Measurements from ENCODE around the gene ESCO1.
"Not testable (repeated sequence)": the region's sequence is repeated elsewhere in the genome, so short reads cannot be mapped to it uniquely, and the experiment has no call there.

Gene ESCO1

DNA sequence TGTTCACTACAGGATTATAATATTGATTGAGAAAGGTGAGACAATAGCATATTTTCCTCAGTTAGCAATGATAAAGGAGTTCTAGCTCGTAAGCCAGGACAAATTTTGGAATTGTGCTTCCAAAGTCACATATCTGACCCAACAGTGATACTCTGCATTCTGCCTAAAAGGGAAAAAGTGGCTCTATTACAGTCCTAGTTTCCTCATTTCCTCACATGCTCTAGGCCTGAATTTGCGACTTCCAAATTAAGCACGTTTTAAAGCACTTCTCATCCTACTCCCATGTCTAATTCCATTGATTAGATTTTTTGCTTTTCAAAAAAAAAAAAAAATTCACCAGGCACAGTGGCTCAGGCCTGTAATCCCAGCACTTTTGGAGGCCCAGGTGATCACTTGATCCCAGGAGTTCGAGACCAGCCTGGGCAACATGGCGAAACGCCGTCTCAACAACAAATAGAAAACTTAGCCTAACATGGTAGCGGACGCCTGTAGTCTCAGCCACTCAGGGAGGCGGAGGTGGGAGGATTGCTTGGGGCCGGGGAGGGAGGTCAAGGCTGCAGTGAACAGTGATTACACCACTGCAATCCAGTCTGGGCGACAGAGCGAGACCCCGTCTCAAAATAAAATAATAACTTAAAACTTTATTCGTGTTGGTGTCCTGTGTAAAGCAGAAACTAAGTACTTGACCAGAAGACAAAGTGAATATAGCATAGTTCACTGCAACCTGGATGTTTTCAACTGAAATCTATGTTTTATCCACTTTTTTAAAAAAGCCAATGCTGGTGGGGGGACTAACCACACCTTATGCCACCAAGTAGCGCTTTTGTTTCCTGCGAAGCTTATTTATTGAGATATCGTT is 1.5 kb downstream of the ESCO1 start:
- no peak for DNase-seq (ENCODE audit: extremely low read depth, low read depth)
- peak overlapping the region; percentile 98 for H3K4me3 ChIP-seq (replicated peaks; ENCODE audit: low read depth, low read length)
- TF ChIP-seq, protein P1, sequence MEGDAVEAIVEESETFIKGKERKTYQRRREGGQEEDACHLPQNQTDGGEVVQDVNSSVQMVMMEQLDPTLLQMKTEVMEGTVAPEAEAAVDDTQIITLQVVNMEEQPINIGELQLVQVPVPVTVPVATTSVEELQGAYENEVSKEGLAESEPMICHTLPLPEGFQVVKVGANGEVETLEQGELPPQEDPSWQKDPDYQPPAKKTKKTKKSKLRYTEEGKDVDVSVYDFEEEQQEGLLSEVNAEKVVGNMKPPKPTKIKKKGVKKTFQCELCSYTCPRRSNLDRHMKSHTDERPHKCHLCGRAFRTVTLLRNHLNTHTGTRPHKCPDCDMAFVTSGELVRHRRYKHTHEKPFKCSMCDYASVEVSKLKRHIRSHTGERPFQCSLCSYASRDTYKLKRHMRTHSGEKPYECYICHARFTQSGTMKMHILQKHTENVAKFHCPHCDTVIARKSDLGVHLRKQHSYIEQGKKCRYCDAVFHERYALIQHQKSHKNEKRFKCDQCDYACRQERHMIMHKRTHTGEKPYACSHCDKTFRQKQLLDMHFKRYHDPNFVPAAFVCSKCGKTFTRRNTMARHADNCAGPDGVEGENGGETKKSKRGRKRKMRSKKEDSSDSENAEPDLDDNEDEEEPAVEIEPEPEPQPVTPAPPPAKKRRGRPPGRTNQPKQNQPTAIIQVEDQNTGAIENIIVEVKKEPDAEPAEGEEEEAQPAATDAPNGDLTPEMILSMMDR (IDR thresholded peaks at IDR 0.05; ENCODE audit: low read depth, low read length, missing control alignments), result no peak

GRCh38 chr18:21597620-21598019 is 2.9 kb downstream of the ESCO1 start:
- TF ChIP-seq, protein P1 (IDR thresholded peaks at IDR 0.05; ENCODE audit: low read depth, low read length, missing control alignments), result no peak
- DNase-seq (ENCODE audit: extremely low read depth, low read depth), result no peak
- no peak overlapping the region for H3K4me3 ChIP-seq (replicated peaks; ENCODE audit: low read depth, low read length)

DNA sequence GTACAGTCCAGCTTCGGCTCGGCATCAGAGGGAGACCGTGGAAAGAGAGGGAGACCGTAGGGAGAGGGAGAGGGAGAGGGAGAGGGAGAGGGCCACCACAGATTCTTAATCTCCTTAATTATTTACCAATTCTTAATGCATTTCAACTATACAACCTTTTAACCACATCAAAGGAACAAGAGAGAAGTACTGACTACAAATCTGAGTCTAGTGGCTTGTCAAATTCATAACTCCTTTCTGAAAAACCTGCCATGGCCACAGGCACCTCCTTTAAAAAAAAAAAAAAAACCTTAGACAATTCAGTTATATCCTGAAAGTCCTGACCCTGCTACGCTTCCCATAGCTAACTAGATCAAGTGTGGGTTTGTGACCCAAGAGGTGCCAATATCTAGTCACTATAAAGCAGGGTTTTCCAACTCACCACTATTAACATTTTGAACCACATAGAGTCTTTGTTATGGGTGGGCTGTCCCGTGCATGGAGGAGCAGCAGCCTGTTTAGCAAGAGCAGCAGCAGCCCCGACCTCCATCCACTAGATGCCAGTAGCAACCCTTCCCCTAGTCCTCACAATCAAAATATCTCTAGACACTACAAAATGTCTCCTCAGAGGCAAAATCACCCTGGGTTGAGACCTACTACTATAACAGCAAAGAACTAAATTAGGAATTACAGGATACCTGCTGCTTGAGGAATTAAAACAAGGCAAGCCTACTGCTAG is 6.8 kb downstream of the ESCO1 start:
- TF ChIP-seq, protein P1 (IDR thresholded peaks at IDR 0.05; ENCODE audit: low read depth, low read length, missing control alignments), result no peak
- no peak overlapping the region for H3K4me3 ChIP-seq (replicated peaks; ENCODE audit: low read depth, low read length)
- no peak for DNase-seq (ENCODE audit: extremely low read depth, low read depth)

DNA sequence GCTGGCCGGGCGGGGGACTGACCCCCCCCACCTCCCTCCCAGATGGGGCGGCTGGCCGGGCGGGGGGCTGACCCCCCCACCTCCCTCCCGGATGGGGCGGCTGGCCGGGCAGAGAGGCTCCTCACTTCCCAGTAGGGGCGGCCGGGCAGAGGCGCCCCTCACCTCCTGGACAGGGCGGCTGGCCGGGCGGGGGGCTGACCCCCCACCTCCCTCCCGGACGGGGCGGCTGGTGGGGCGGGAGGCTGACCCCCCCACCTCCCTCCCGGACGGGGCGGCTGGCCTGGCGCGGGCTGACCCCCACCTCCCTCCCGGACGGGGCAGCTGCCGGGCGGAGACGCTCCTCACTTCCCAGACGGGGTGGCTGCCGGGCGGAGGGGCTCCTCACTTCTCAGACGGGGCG is 8.1 kb downstream of the ESCO1 start:
- not testable (repeated sequence) for DNase-seq (ENCODE audit: extremely low read depth, low read depth); H3K4me3 ChIP-seq (replicated peaks; ENCODE audit: low read depth, low read length)

DNA sequence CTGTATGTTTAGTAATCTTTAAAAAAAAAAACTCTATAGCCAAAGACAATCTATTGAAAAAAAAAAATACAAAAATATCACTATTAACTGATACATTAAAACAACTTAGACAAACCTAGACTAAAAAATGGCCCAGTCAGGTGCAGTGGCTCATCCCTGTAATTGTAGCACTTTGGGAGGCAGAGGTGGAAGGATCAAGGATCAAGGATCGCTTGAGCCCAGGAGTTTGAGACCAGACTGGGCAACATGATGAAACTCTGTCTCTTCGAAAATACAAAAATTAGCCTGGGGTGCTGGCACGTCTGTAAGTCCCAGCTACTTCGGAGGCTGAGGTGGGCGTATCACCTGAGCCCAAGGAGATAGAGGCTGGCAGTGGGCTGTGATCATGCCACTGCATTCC is 16.1 kb downstream of the ESCO1 start:
- TF ChIP-seq, protein P1 (IDR thresholded peaks at IDR 0.05; ENCODE audit: low read depth, low read length, missing control alignments), result no peak
- no peak for DNase-seq (ENCODE audit: extremely low read depth, low read depth)
- H3K4me3 ChIP-seq (replicated peaks; ENCODE audit: low read depth, low read length), result no peak overlapping the region

DNA sequence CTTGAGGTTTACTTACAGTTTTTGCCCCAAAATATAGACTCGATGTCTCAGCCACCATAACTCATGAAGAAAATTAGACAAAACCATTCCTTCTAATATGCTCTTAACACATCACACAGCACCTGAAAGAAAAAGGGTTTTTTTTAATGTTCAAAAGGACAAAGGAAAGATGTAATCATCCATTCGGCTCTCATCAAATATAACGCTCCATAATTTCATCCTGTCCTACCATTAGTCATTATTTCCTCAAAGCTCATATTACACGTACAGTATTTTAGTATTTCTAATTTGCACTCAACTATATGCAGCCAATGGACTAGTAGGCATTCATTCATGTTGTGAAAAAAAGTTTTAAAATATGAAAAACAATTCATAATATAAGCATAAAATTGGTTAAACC is 24.8 kb downstream of the ESCO1 start:
- DNase-seq (ENCODE audit: extremely low read depth, low read depth), result no peak

GRCh38 chr18:21571772-21572171 is 28.7 kb downstream of the ESCO1 start:
- DNase-seq (ENCODE audit: extremely low read depth, low read depth), result no peak
- no peak overlapping the region for H3K4me3 ChIP-seq (replicated peaks; ENCODE audit: low read depth, low read length)
- TF ChIP-seq, protein P1 (IDR thresholded peaks at IDR 0.05; ENCODE audit: low read depth, low read length, missing control alignments), result no peak

More for the DNA sequence above, 24.8 kb downstream of the ESCO1 start:
- TF ChIP-seq, protein P1 (IDR thresholded peaks at IDR 0.05; ENCODE audit: low read depth, low read length, missing control alignments), result no peak
- H3K4me3 ChIP-seq (replicated peaks; ENCODE audit: low read depth, low read length), result no peak overlapping the region

Data from HFF-Myc (cell line).